ENCODE data around the gene STARD7. TPM values are rescaled to one million over a fixed set of nuclear protein-coding genes. Genes with fewer than 3 reads are reported as not detected.

STARD7 gene
- total and polyA plus RNA-seq, 9 of the 15 experiments (the other 6 are each of a cell fraction or from before 2014, with no cell fraction given), result 90.9 to 196 (median 145) TPM

DNA sequence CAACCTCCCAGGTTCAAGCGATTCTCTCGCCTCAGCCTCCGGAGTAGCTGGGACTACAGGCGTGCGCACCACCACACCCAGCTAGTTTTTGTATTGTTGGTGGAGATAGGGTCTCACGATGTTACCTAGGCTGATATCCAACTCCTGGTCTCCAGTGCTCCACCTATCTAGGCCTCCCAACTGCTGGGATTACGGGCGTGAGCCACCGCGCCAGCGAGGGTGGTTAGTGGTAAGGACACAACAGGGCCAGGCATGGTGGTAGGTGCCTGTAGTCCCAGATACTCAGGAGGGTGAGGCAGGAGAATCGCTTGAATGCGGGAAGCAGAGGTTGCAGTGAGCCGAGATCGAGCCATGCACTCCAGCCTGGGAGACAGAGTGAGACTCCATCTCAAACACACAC lies 36.8 kb downstream of the STARD7 start:
- peaks cover 4% of the 10 kb centered on the region; the same call in 1 of the 2 replicates for H3K9me3 ChIP-seq (replicated peaks; ENCODE audit: control insufficient read depth, insufficient read depth, low read depth, low read length)
- DNase-seq (ENCODE audit: extremely low read depth in 1 of 4, low spot score in 3 of 4), result no peak
- no peak overlapping the region; the same call in 2 of the 3 replicates for H3K27ac ChIP-seq (ENCODE audit: extremely low read depth, low read depth, low read length)
- peak overlapping the region; percentile 14 for H3K4me2 ChIP-seq (ENCODE audit: insufficient read depth, low read length)
- H3K79me2 ChIP-seq (ENCODE audit: control insufficient read depth, insufficient read depth, low read length), result no peaks in the 10 kb centered on the region
- no peaks in the 10 kb centered on the region for H3K36me3 ChIP-seq (ENCODE audit: control insufficient read depth, insufficient read depth, low read length)
- H3K9ac ChIP-seq (ENCODE audit: insufficient read depth in 1 of 2, low read depth in 2 of 2, low read length in 2 of 2), result peak overlapping the region in 1 of 2 experiments; percentile 72; a peak in 1 of 4 replicates
- intact Hi-C loops (cut with micrococcal nuclease), result no loop called here
- ChIA-PET CTCF (ENCODE audit: low intra/inter-chr PET ratio) (no interaction called here), POLR2A (no interaction called here)
- H2AFZ ChIP-seq (ENCODE audit: low read depth, low read length), result peak overlapping the region; percentile 80
- H3K27me3 ChIP-seq (ENCODE audit: control insufficient read depth in 2 of 2, insufficient read depth in 2 of 2, low read length in 2 of 2), result peaks cover 0 to 1% of the 10 kb centered on the region in 2 experiments; a peak in 1 of 5 replicates
- H3K9me1 ChIP-seq (ENCODE audit: control insufficient read depth, insufficient read depth, low read length), result no peaks in the 10 kb centered on the region
- H3K4me1 ChIP-seq (replicated peaks in 1 of 2; ENCODE audit: control insufficient read depth in 2 of 2, insufficient read depth in 2 of 2, low read length in 2 of 2), result peaks cover 4 to 6% of the 10 kb centered on the region in 2 experiments; a peak in 4 of 5 replicates
- peak; percentile 76 for FAIRE-seq
- no TSS peak for BruUV-seq (replicated peaks)
- ATAC-seq, result no peak; the same call in 1 of the 3 replicates
- no peak overlapping the region for H3K4me3 ChIP-seq
- TF ChIP-seq MLLT1 (IDR thresholded peaks at IDR 0.05), result no peak
- TF ChIP-seq ZFX (CRISPR knock-in tag; IDR thresholded peaks at IDR 0.05), result no peak
- TF ChIP-seq HSF4 (CRISPR knock-in tag; IDR thresholded peaks at IDR 0.05; ENCODE audit: borderline replicate concordance), result no peak
- no peak for TF ChIP-seq GTF2B (IDR thresholded peaks at IDR 0.05; ENCODE audit: extremely low read depth, insufficient read length)
- TF ChIP-seq ZNF561 (CRISPR knock-in tag; conservative IDR thresholded peaks at IDR 0.05), result no peak
- TF ChIP-seq ZNF12 (CRISPR knock-in tag; IDR thresholded peaks at IDR 0.05), result no peak
- TF ChIP-seq ZNF444 (CRISPR knock-in tag; IDR thresholded peaks at IDR 0.05), result no peak
- no peak for TF ChIP-seq ATF3 (IDR thresholded peaks at IDR 0.05)
- no peak for TF ChIP-seq ATF3 (CRISPR knock-in tag; conservative IDR thresholded peaks at IDR 0.05)
- no peak for TF ChIP-seq KLF13 (tag; IDR thresholded peaks at IDR 0.05; ENCODE audit: borderline replicate concordance, low read depth)
- TF ChIP-seq, protein P1, sequence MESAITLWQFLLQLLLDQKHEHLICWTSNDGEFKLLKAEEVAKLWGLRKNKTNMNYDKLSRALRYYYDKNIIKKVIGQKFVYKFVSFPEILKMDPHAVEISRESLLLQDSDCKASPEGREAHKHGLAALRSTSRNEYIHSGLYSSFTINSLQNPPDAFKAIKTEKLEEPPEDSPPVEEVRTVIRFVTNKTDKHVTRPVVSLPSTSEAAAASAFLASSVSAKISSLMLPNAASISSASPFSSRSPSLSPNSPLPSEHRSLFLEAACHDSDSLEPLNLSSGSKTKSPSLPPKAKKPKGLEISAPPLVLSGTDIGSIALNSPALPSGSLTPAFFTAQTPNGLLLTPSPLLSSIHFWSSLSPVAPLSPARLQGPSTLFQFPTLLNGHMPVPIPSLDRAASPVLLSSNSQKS (CRISPR knock-in tag; IDR thresholded peaks at IDR 0.05), result no peak
- TF ChIP-seq IRF2 (CRISPR knock-in tag; IDR thresholded peaks at IDR 0.05), result no peak
- no peak for TF ChIP-seq MAX (CRISPR knock-in tag; IDR thresholded peaks at IDR 0.05)
- no peak for TF ChIP-seq SMAD4 (CRISPR knock-in tag; conservative IDR thresholded peaks at IDR 0.05)
- no peak for TF ChIP-seq ZNF586 (CRISPR knock-in tag; conservative IDR thresholded peaks at IDR 0.05)
- TF ChIP-seq ZNF274 (IDR thresholded peaks at IDR 0.05; ENCODE audit: borderline replicate concordance, low read depth, low read length), result no peak
- TF ChIP-seq ZNF717 (CRISPR knock-in tag; IDR thresholded peaks at IDR 0.05), result no peak
- no peak for TF ChIP-seq KLF1 (tag; IDR thresholded peaks at IDR 0.05)
- no peak for TF ChIP-seq TAF9B (IDR thresholded peaks at IDR 0.05; ENCODE audit: partially characterized antibody)
- TF ChIP-seq LARP7 (IDR thresholded peaks at IDR 0.05), result no peak
- no peak for TF ChIP-seq ARID1B (IDR thresholded peaks at IDR 0.05)
- WGBS (ENCODE audit: insufficient coverage, low coverage, missing lambda C conversion rate), result 55% methylated on average over 15 of the region's 15 CpGs
- in situ Hi-C loops (cut with MboI), result no loop called here
- no peaks in the 10 kb centered on the region for H4K20me1 ChIP-seq (replicated peaks; ENCODE audit: control insufficient read depth, insufficient read depth, low read length)

All from K562 (cell line).